HepG2 (cell line): ENCODE measurements around the gene GLIS2. TPM values are rescaled to one million over a fixed set of nuclear protein-coding genes. Genes with fewer than 3 reads are reported as not detected.

Source experiments
- BHLHE40 ChIP-seq: IDR thresholded peaks from 2 replicates; pipeline ENCODE4 v1.6.1; 2011; ENCODE audit warnings: low read length, improper control_type of control experiment
- CBX2 ChIP-seq, 2 experiments: fragments of 200-600 bp in 1 of 2; sonication (generic); formaldehyde crosslinking in 1 of 2; IDR thresholded peaks; 2 replicates each; pipeline versions ENCODE4 v1.7.0 to v1.8.1; 2018 to 2022; ENCODE audit warnings: low read depth in 2 of 2, low read length in 1 of 2, mild to moderate bottlenecking in 1 of 2, missing genetic modification reagents in 1 of 2
- GABPB1 ChIP-seq: IDR thresholded peaks from 2 replicates; pipeline ENCODE4 v1.6.1; 2016; ENCODE audit warnings: mild to moderate bottlenecking, missing genetic modification reagents, moderate library complexity, missing compliant biosample characterization
- MXD4 ChIP-seq: IDR thresholded peaks from 2 replicates; pipeline ENCODE4 v1.6.1; 2016; ENCODE audit warnings: mild to moderate bottlenecking, missing biosample characterization, missing genetic modification reagents
- NCOA2 ChIP-seq: sonication (generic); formaldehyde crosslinking; IDR thresholded peaks from 2 replicates; pipeline ENCODE4 v1.8.0; 2022; ENCODE audit warnings: inconsistent platforms
- NR2C2 ChIP-seq: sonication (generic); formaldehyde crosslinking; IDR thresholded peaks from 2 replicates; pipeline ENCODE4 v1.4.0; 2020; ENCODE audit warnings: missing genetic modification reagents, mild to moderate bottlenecking, moderate library complexity, borderline replicate concordance
- NRL ChIP-seq: sonication (generic); formaldehyde crosslinking; IDR thresholded peaks from 2 replicates; pipeline ENCODE4 v1.5.0; 2020; ENCODE audit warnings: missing genetic modification reagents, mild to moderate bottlenecking, moderate library complexity, borderline replicate concordance
- PLRG1 ChIP-seq: fragments of 450-650 bp; conservative IDR thresholded peaks from 2 replicates; pipeline ENCODE4 v1.6.1; 2016
- PPARG ChIP-seq: conservative IDR thresholded peaks from 2 replicates; pipeline ENCODE4 v1.6.1; 2016; ENCODE audit warnings: missing biosample characterization, missing genetic modification reagents
- RBM22 ChIP-seq: fragments of 200-400 bp; formaldehyde crosslinking; optimal IDR thresholded peaks from 2 replicates; pipeline ENCODE3; 2017; ENCODE audit warnings: mild to moderate bottlenecking, low read length, moderate library complexity
- ZNF234 ChIP-seq: sonication (generic); formaldehyde crosslinking; conservative IDR thresholded peaks from 2 replicates; pipeline ENCODE4 v1.5.1; 2020; ENCODE audit warnings: mild to moderate bottlenecking, missing genetic modification reagents
- ZNF235 ChIP-seq: sonication (generic); formaldehyde crosslinking; IDR thresholded peaks from 2 replicates; pipeline ENCODE4 v1.8.1; 2023; ENCODE audit warnings: mild to moderate bottlenecking, missing genetic modification reagents, borderline replicate concordance
- ZNF329 ChIP-seq: sonication (generic); formaldehyde crosslinking; IDR thresholded peaks from 2 replicates; pipeline ENCODE4 v1.9.0; 2021; ENCODE audit warnings: low read depth, mild to moderate bottlenecking, missing genetic modification reagents
- ZNF557 ChIP-seq: sonication (generic); formaldehyde crosslinking; IDR thresholded peaks from 2 replicates; pipeline ENCODE4 v1.4.0; 2020; ENCODE audit warnings: missing genetic modification reagents
- polyA plus RNA-seq, 8 experiments: library from polyadenylated mRNA; depleted of rRNA in 3 of 8; stranded (reverse) in 7 of 8; unstranded in 1 of 8; fragments of >200 nt; fragmentation: Illumina TruSeq in 4 of 8; extraction: Trizol in 4 of 8; gene quantifications; 2 replicates each; pipeline versions ENCODE4 v1.2.1 to v1.2.3, GENCODE V29; 2011 to 2016; ENCODE audit warnings: low read depth in 4 of 8, missing spikeins in 1 of 8, mixed read lengths in 1 of 8; ENCODE audit not compliant: insufficient read depth in 1 of 8
- total RNA-seq, 5 experiments: library from RNA; depleted of rRNA; stranded (reverse); fragments of >200 nt; fragmentation: Illumina TruSeq; extraction: Trizol; gene quantifications; 2 replicates each; pipeline ENCODE4 v1.2.3, GENCODE V29; 2016; ENCODE audit warnings: low read depth in 1 of 5
- TF ChIP-seq, protein P1 (sequence below), 2 experiments: sonication (generic) in 1 of 2; formaldehyde crosslinking in 1 of 2; IDR thresholded peaks; 2 replicates each; pipeline versions ENCODE4 v1.4.0 to v1.6.1; 2018 to 2020; ENCODE audit warnings: missing genetic modification reagents in 2 of 2, borderline replicate concordance in 1 of 2, low read depth in 1 of 2, mild to moderate bottlenecking in 1 of 2, missing biosample characterization in 1 of 2
- TF ChIP-seq, protein P2 (sequence below): sonication (generic); formaldehyde crosslinking; IDR thresholded peaks from 2 replicates; pipeline ENCODE4 v1.8.1; 2023; ENCODE audit warnings: mild to moderate bottlenecking, missing genetic modification reagents
- TF ChIP-seq, protein P3 (sequence below): sonication (generic); formaldehyde crosslinking; IDR thresholded peaks from 2 replicates; pipeline ENCODE4 v1.9.0; 2022; ENCODE audit warnings: missing genetic modification reagents, mild to moderate bottlenecking, borderline replicate concordance
- TF ChIP-seq, protein P4 (sequence below): fragments of 450-650 bp; IDR thresholded peaks from 2 replicates; pipeline ENCODE4 v1.6.1; 2016
- TF ChIP-seq, protein P5 (sequence below): IDR thresholded peaks from 2 replicates; pipeline ENCODE4 v1.6.1; 2016; ENCODE audit warnings: control low read depth

The GLIS2 gene
- total and polyA plus RNA-seq, 2 of the 13 experiments (the other 11 are each of a cell fraction or from before 2014, with no cell fraction given): 0.28 to 0.29 TPM

DNA sequence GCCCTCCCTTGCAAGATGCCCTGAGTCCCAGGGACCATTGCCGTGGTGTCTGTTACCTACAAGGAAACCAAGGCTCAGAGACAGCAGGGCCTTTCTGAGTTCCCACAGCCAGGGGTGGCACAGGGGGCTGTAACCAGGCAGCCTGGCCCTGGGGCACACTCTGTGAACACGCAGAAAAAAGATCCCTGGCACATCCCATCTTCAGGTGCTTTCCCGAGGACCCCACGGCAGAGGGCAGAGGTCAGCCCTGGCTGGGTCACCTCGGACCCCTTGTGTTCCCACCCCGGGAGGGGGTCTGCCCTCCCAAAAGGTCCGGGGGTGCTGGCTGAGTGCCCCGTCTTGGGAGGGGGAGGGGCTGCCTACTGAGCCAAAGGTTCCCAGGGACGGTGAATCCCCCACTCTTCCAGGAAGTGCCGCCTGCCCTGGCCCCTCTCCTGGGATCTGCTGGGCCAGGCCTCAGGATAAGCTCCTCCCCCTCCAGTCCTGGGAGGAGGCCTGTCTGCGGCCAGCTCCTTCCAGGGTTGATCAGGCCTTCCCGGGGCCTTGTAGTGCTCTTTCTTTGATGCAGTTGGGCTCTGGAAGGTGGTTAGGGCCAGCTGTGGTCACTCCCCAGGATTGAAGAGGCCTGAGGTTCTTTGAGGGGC, 8.1 kb downstream of the GLIS2 start (continued):
- TF ChIP-seq, protein P1, sequence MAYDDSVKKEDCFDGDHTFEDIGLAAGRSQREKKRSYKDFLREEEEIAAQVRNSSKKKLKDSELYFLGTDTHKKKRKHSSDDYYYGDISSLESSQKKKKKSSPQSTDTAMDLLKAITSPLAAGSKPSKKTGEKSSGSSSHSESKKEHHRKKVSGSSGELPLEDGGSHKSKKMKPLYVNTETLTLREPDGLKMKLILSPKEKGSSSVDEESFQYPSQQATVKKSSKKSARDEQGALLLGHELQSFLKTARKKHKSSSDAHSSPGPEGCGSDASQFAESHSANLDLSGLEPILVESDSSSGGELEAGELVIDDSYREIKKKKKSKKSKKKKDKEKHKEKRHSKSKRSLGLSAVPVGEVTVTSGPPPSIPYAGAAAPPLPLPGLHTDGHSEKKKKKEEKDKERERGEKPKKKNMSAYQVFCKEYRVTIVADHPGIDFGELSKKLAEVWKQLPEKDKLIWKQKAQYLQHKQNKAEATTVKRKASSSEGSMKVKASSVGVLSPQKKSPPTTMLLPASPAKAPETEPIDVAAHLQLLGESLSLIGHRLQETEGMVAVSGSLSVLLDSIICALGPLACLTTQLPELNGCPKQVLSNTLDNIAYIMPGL (CRISPR knock-in tag; IDR thresholded peaks at IDR 0.05; ENCODE audit: borderline replicate concordance in 1 of 2, low read depth in 1 of 2): no peak; a peak in 1 of 4 replicates
- no peak for TF ChIP-seq ZNF235 (CRISPR knock-in tag)
- no peak for TF ChIP-seq ZNF234 (CRISPR knock-in tag)
- TF ChIP-seq CBX2 (IDR thresholded peaks at IDR 0.05; ENCODE audit: low read depth, low read length): no peak
- TF ChIP-seq CBX2 (CRISPR knock-in tag; IDR thresholded peaks at IDR 0.05; ENCODE audit: low read depth): no peak
- 0 out of 2 replicates have a peak, but pooled peaks have one; percentile 19 for TF ChIP-seq PPARG (CRISPR knock-in tag)
- TF ChIP-seq, protein P2, sequence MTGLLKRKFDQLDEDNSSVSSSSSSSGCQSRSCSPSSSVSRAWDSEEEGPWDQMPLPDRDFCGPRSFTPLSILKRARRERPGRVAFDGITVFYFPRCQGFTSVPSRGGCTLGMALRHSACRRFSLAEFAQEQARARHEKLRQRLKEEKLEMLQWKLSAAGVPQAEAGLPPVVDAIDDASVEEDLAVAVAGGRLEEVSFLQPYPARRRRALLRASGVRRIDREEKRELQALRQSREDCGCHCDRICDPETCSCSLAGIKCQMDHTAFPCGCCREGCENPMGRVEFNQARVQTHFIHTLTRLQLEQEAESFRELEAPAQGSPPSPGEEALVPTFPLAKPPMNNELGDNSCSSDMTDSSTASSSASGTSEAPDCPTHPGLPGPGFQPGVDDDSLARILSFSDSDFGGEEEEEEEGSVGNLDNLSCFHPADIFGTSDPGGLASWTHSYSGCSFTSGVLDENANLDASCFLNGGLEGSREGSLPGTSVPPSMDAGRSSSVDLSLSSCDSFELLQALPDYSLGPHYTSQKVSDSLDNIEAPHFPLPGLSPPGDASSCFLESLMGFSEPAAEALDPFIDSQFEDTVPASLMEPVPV (CRISPR knock-in tag): no peak
- no peak for TF ChIP-seq NRL (CRISPR knock-in tag)
- peak; percentile 23 for TF ChIP-seq RBM22
- no peak for TF ChIP-seq ZNF329 (CRISPR knock-in tag)
- TF ChIP-seq, protein P3, sequence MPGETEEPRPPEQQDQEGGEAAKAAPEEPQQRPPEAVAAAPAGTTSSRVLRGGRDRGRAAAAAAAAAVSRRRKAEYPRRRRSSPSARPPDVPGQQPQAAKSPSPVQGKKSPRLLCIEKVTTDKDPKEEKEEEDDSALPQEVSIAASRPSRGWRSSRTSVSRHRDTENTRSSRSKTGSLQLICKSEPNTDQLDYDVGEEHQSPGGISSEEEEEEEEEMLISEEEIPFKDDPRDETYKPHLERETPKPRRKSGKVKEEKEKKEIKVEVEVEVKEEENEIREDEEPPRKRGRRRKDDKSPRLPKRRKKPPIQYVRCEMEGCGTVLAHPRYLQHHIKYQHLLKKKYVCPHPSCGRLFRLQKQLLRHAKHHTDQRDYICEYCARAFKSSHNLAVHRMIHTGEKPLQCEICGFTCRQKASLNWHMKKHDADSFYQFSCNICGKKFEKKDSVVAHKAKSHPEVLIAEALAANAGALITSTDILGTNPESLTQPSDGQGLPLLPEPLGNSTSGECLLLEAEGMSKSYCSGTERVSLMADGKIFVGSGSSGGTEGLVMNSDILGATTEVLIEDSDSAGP (CRISPR knock-in tag): peak; percentile 28; the same call in 1 of the 2 replicates
- TF ChIP-seq, protein P4, sequence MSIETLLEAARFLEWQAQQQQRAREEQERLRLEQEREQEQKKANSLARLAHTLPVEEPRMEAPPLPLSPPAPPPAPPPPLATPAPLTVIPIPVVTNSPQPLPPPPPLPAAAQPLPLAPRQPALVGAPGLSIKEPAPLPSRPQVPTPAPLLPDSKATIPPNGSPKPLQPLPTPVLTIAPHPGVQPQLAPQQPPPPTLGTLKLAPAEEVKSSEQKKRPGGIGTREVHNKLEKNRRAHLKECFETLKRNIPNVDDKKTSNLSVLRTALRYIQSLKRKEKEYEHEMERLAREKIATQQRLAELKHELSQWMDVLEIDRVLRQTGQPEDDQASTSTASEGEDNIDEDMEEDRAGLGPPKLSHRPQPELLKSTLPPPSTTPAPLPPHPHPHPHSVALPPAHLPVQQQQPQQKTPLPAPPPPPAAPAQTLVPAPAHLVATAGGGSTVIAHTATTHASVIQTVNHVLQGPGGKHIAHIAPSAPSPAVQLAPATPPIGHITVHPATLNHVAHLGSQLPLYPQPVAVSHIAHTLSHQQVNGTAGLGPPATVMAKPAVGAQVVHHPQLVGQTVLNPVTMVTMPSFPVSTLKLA: no peak
- TF ChIP-seq NR2C2 (CRISPR knock-in tag): peak; percentile 47; the same call in 1 of the 2 replicates
- no peak for TF ChIP-seq NCOA2 (CRISPR knock-in tag)
- no peak for TF ChIP-seq ZNF557 (CRISPR knock-in tag)
- TF ChIP-seq, protein P5, sequence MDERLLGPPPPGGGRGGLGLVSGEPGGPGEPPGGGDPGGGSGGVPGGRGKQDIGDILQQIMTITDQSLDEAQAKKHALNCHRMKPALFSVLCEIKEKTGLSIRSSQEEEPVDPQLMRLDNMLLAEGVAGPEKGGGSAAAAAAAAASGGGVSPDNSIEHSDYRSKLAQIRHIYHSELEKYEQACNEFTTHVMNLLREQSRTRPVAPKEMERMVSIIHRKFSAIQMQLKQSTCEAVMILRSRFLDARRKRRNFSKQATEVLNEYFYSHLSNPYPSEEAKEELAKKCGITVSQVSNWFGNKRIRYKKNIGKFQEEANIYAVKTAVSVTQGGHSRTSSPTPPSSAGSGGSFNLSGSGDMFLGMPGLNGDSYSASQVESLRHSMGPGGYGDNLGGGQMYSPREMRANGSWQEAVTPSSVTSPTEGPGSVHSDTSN (CRISPR knock-in tag): no peak
- no peak for TF ChIP-seq PLRG1
- TF ChIP-seq GABPB1 (CRISPR knock-in tag): no peak; the same call in 1 of the 2 replicates
- no peak for TF ChIP-seq BHLHE40
- no peak for TF ChIP-seq MXD4 (CRISPR knock-in tag)
